IMR-90 (cell line): Measurements from ENCODE around the gene NR5A2. TPM values are rescaled to one million over a fixed set of nuclear protein-coding genes. Genes with fewer than 3 reads are reported as not detected.

ENCODE experiments used
- ATAC-seq: fragments of 200-7000 bp; cut with Tn5 transposase; 2 replicates; pipeline ENCODE4 v1.9.1; 2020; ENCODE audit warnings: low read depth, mild to moderate bottlenecking, moderate library complexity
- BruUV-seq: library from RNA; stranded (reverse); fragments of 400-500 nt; replicated peaks from 2 replicates; lab custom pipeline; 2021; lab: Mats Ljungman, UMichigan
- CTCF ChIA-PET: fragments of 300-600 bp; formaldehyde crosslinking; extraction: SDS; loops from one replicate; lab custom pipeline; 2021; ENCODE audit warnings: antibody characterized with exemption; lab: Yijun Ruan, JAX
- POLR2A ChIA-PET: fragments of 300-600 bp; sonication (Branson Sonifier 250); formaldehyde crosslinking; loops from one replicate; lab custom pipeline; 2022; ENCODE audit warnings: antibody characterized with exemption; ENCODE audit not compliant: unreplicated experiment; lab: Charles Lee
- DNase-seq: peaks from one replicate; pipeline ENCODE4 v3.0.0; 2013
- H2AFZ ChIP-seq: replicated peaks from 2 replicates; pipeline ENCODE3; 2013; ENCODE audit warnings: low read length, mild to moderate bottlenecking; ENCODE audit not compliant: poor library complexity
- H2AK5ac ChIP-seq: 2 replicates; pipeline ENCODE4 v1.6.1; 2013; ENCODE audit warnings: low read depth, low read length, inconsistent platforms
- H2AK9ac ChIP-seq: replicated peaks from 2 replicates; pipeline ENCODE3; 2013; ENCODE audit warnings: mild to moderate bottlenecking, low read depth, low read length, moderate library complexity; ENCODE audit not compliant: poor library complexity
- H2BK120ac ChIP-seq: 2 replicates; pipeline ENCODE4 v1.6.1; 2013; ENCODE audit warnings: low read depth, low read length, inconsistent platforms
- H2BK15ac ChIP-seq: 3 replicates; pipeline ENCODE4 v1.6.1; 2013; ENCODE audit warnings: low read depth, low read length, inconsistent platforms
- H2BK20ac ChIP-seq: 2 replicates; pipeline ENCODE4 v1.6.1; 2013; ENCODE audit warnings: low read depth, mild to moderate bottlenecking, inconsistent platforms, low read length, moderate library complexity
- H2BK5ac ChIP-seq: 2 replicates; pipeline ENCODE4 v1.6.1; 2013; ENCODE audit warnings: mild to moderate bottlenecking, low read depth, low read length, inconsistent platforms; ENCODE audit not compliant: poor library complexity, severe bottlenecking
- H3K14ac ChIP-seq: replicated peaks from 2 replicates; pipeline ENCODE4 v1.6.1; 2013; ENCODE audit warnings: low read depth, low read length, inconsistent platforms
- H3K18ac ChIP-seq: 2 replicates; pipeline ENCODE4 v1.6.1; 2013; ENCODE audit warnings: low read depth, low read length, control low read depth
- H3K23ac ChIP-seq: 2 replicates; pipeline ENCODE4 v1.6.1; 2013; ENCODE audit warnings: low read depth, low read length, inconsistent platforms
- H3K27ac ChIP-seq: 2 replicates; pipeline ENCODE4 v1.5.1; 2013; ENCODE audit warnings: mild to moderate bottlenecking, control low read depth, low read length; ENCODE audit not compliant: insufficient read depth
- H3K27me3 ChIP-seq: 2 replicates; pipeline ENCODE4 v1.6.1; 2013; ENCODE audit warnings: low read length; ENCODE audit not compliant: control insufficient read depth, insufficient read depth
- H3K36me3 ChIP-seq: 2 replicates; pipeline ENCODE4 v1.6.1; 2013; ENCODE audit warnings: low read length, mixed read lengths; ENCODE audit not compliant: control insufficient read depth, insufficient read depth
- H3K4ac ChIP-seq: 2 replicates; pipeline ENCODE4 v1.6.1; 2013; ENCODE audit warnings: low read depth, low read length, inconsistent platforms
- H3K4me1 ChIP-seq: 2 replicates; pipeline ENCODE4 v1.6.1; 2013; ENCODE audit warnings: low read length, mixed read lengths; ENCODE audit not compliant: control insufficient read depth, insufficient read depth
- H3K4me2 ChIP-seq: 2 replicates; pipeline ENCODE4 v1.6.1; 2013; ENCODE audit warnings: low read depth, mild to moderate bottlenecking, control low read depth, low read length, moderate library complexity
- H3K4me3 ChIP-seq: 2 replicates; pipeline ENCODE4 v1.5.1; 2013; ENCODE audit warnings: low read depth, mild to moderate bottlenecking, control low read depth, low read length, moderate library complexity; ENCODE audit not compliant: insufficient read depth
- H3K56ac ChIP-seq: 2 replicates; pipeline ENCODE4 v1.6.1; 2013; ENCODE audit warnings: low read length, inconsistent platforms; ENCODE audit not compliant: insufficient read depth; ENCODE audit errors: extremely low read depth
- H3K79me1 ChIP-seq, 2 experiments: 2 replicates each; pipeline ENCODE4 v1.6.1; 2013; ENCODE audit warnings: low read length in 2 of 2, inconsistent platforms in 1 of 2, low read depth in 1 of 2
- H3K9ac ChIP-seq: 2 replicates; pipeline ENCODE4 v1.6.1; 2013; ENCODE audit warnings: low read depth, low read length, control low read depth
- H3K9me1 ChIP-seq: 2 replicates; pipeline ENCODE4 v1.6.1; 2013; ENCODE audit warnings: low read length, inconsistent platforms; ENCODE audit not compliant: insufficient read depth
- H3K9me3 ChIP-seq: 2 replicates; pipeline ENCODE4 v1.6.1; 2013; ENCODE audit warnings: low read length; ENCODE audit not compliant: control insufficient read depth, insufficient read depth
- H4K20me1 ChIP-seq: 2 replicates; pipeline ENCODE4 v1.6.1; 2013; ENCODE audit warnings: low read length, inconsistent platforms; ENCODE audit not compliant: insufficient read depth
- H4K5ac ChIP-seq: 2 replicates; pipeline ENCODE4 v1.6.1; 2013; ENCODE audit warnings: mild to moderate bottlenecking, low read depth, low read length, control low read depth
- H4K8ac ChIP-seq, 2 experiments: 2 replicates each; pipeline ENCODE4 v1.6.1; 2013; ENCODE audit warnings: low read depth in 2 of 2, low read length in 2 of 2, control low read depth in 1 of 2, inconsistent platforms in 1 of 2
- H4K91ac ChIP-seq: 2 replicates; pipeline ENCODE4 v1.6.1; 2013; ENCODE audit warnings: low read depth, low read length, inconsistent platforms; ENCODE audit not compliant: insufficient read depth
- BHLHE40 ChIP-seq: fragments of 150-350 bp; IDR thresholded peaks from 2 replicates; pipeline ENCODE4 v1.6.1; 2016; ENCODE audit warnings: mild to moderate bottlenecking, low read depth, low read length
- CEBPB ChIP-seq: IDR thresholded peaks from 2 replicates; pipeline ENCODE4 v1.6.1; 2012; ENCODE audit warnings: low read depth, low read length, improper control_type of control experiment
- CHD1 ChIP-seq: IDR thresholded peaks from 2 replicates; pipeline ENCODE4 v1.6.1; 2012; ENCODE audit warnings: low read depth, low read length, improper control_type of control experiment
- CTCF ChIP-seq: conservative IDR thresholded peaks from 2 replicates; pipeline ENCODE4 v1.5.1; 2012; ENCODE audit warnings: mild to moderate bottlenecking, low read depth, low read length, improper control_type of control experiment
- FOS ChIP-seq: fragments of 150-350 bp; IDR thresholded peaks from 2 replicates; pipeline ENCODE4 v1.6.1; 2016; ENCODE audit warnings: low read depth, low read length
- MAFK ChIP-seq: IDR thresholded peaks from 2 replicates; pipeline ENCODE4 v1.6.1; 2012; ENCODE audit warnings: low read depth, low read length, improper control_type of control experiment
- MAZ ChIP-seq: IDR thresholded peaks from 2 replicates; pipeline ENCODE4 v1.6.1; 2012; ENCODE audit warnings: low read depth, mild to moderate bottlenecking, low read length, improper control_type of control experiment, moderate library complexity, borderline replicate concordance
- NFE2L2 ChIP-seq: fragments of 150-350 bp; IDR thresholded peaks from 2 replicates; pipeline ENCODE4 v1.6.1; 2016; ENCODE audit warnings: low read depth, mild to moderate bottlenecking, low read length
- POLR2A ChIP-seq: IDR thresholded peaks from 2 replicates; pipeline ENCODE4 v1.6.1; 2012; ENCODE audit warnings: mild to moderate bottlenecking, low read depth, low read length
- RAD21 ChIP-seq: IDR thresholded peaks from 2 replicates; pipeline ENCODE4 v1.6.1; 2012; ENCODE audit warnings: low read length, improper control_type of control experiment
- RCOR1 ChIP-seq: IDR thresholded peaks from 2 replicates; pipeline ENCODE4 v1.6.1; 2012; ENCODE audit warnings: mild to moderate bottlenecking, low read length, improper control_type of control experiment; ENCODE audit not compliant: insufficient replicate concordance
- RFX5 ChIP-seq: IDR thresholded peaks from 2 replicates; pipeline ENCODE4 v1.8.0; 2012; ENCODE audit warnings: low read depth, mild to moderate bottlenecking, low read length, moderate library complexity
- SMC3 ChIP-seq: fragments of 150-350 bp; IDR thresholded peaks from 2 replicates; pipeline ENCODE4 v1.6.1; 2016; ENCODE audit warnings: low read depth, mild to moderate bottlenecking, antibody characterized with exemption, low read length, moderate library complexity
- USF2 ChIP-seq: fragments of 150-350 bp; IDR thresholded peaks from 2 replicates; pipeline ENCODE4 v1.6.1; 2017; ENCODE audit warnings: mild to moderate bottlenecking, antibody characterized with exemption, low read length, low read depth
- WGBS, 2 experiments: methylation state at CpG; one replicate each; pipeline versions ENCODE4 v1.1.5 to v1.1.7; 2013; ENCODE audit warnings: missing lambda C conversion rate in 2 of 2; ENCODE audit not compliant: insufficient read length in 1 of 2; ENCODE audit errors: extremely low coverage in 2 of 2; 5-methylcytosine and 5-hydroxymethylcytosine counted together
- dilution Hi-C: fragments of 300-500 bp; cut with HindIII; formaldehyde crosslinking; loops from one replicate; pipeline ENCODE4 v1.14.3; 2018; ENCODE audit warnings: low sequenced_read_pairs; ENCODE audit not compliant: unreplicated experiment
- in situ Hi-C: fragments of 300-500 bp; cut with MboI; formaldehyde crosslinking; loops from 3 replicates; pipeline ENCODE4 v1.14.3; 2019; ENCODE audit warnings: low sequenced_read_pairs, inconsistent platforms, mixed read lengths
- intact Hi-C: fragments of 100-400 bp; cut with micrococcal nuclease; formaldehyde crosslinking; loops from 2 replicates; pipeline ENCODE4 v1.10.0; 2022
- polyA plus RNA-seq, 3 experiments: library from polyadenylated mRNA; depleted of rRNA; stranded (reverse); fragments of >200 nt; gene quantifications; 2 replicates each; pipeline ENCODE4 v1.2.3, GENCODE V29; 2012; ENCODE audit warnings: low replicate concordance in 1 of 3
- total RNA-seq: library from RNA; depleted of rRNA; stranded (reverse); fragments of >200 nt; gene quantifications from 2 replicates; pipeline ENCODE4 v1.2.3, GENCODE V29; 2012

Gene NR5A2
- total and polyA plus RNA-seq, 2 of the 4 experiments (the other 2 are of a cell fraction): 0.03 to 0.18 TPM

- TF ChIP-seq RCOR1: no peak
- TF ChIP-seq SMC3: no peak
- TF ChIP-seq MAZ: no peak
- TF ChIP-seq RAD21: no peak
- no peak for TF ChIP-seq CHD1
- TF ChIP-seq MAFK: no peak
- TF ChIP-seq BHLHE40: no peak
- TF ChIP-seq RFX5: no peak
- no peak for TF ChIP-seq FOS
- TF ChIP-seq CEBPB: no peak
- no peak for TF ChIP-seq POLR2A
- no peak for TF ChIP-seq NFE2L2
- no peak for TF ChIP-seq USF2
- no peak for TF ChIP-seq CTCF
- ChIA-PET CTCF (interaction anchor here (0.6 kb wide), 1 partner anchor 482 kb away, joined by 3 read pairs; no protein-coding TSS in a partner anchor), POLR2A (no interaction called here)
- no peak overlapping the region for H3K4me2 ChIP-seq
- no peaks in the 10 kb centered on the region for H3K27me3 ChIP-seq
- H2AK9ac ChIP-seq: no peak overlapping the region
- BruUV-seq: no TSS peak
- ATAC-seq (no peak), DNase-seq (no peak)
- H2AK5ac ChIP-seq: no peak overlapping the region
- no peaks in the 10 kb centered on the region; the same call in none of the 2 replicates for H3K9me1 ChIP-seq
- dilution Hi-C loops (no loop called here), intact Hi-C loops (no loop called here), in situ Hi-C loops (no loop called here)
- H3K4ac ChIP-seq: no peak overlapping the region
- no peak overlapping the region for H4K5ac ChIP-seq
- H3K18ac ChIP-seq: no peak overlapping the region
- no peak overlapping the region for H3K9ac ChIP-seq
- H3K9me3 ChIP-seq: no peaks in the 10 kb centered on the region
- no peak overlapping the region for H3K56ac ChIP-seq
- H2BK5ac ChIP-seq: no peak overlapping the region
- WGBS, 2 experiments: no CpG with 5 or more reads among the region's 4 CpGs
- H3K4me3 ChIP-seq: no peak overlapping the region
- H3K27ac ChIP-seq: no peak overlapping the region
- no peaks in the 10 kb centered on the region for H3K4me1 ChIP-seq
- H2BK20ac ChIP-seq: no peak overlapping the region
- no peak overlapping the region for H4K91ac ChIP-seq
- no peak overlapping the region for H4K8ac ChIP-seq
- no peak overlapping the region for H3K14ac ChIP-seq
- no peak overlapping the region for H2BK15ac ChIP-seq
- no peak overlapping the region for H3K23ac ChIP-seq
- no peaks in the 10 kb centered on the region for H4K20me1 ChIP-seq
- no peaks in the 10 kb centered on the region for H3K79me1 ChIP-seq
- no peaks in the 10 kb centered on the region for H3K36me3 ChIP-seq
- no peak overlapping the region for H2AFZ ChIP-seq
- no peak overlapping the region for H2BK120ac ChIP-seq
These were observed 138.9 kb downstream of the NR5A2 start for GRCh38 chr1:200166411-200166810.
